Caco-2 (cell line): ENCODE results near the gene FBXO33. TPM values are rescaled to one million over a fixed set of nuclear protein-coding genes. Genes with fewer than 3 reads are reported as not detected.

Experiments used
- BruUV-seq: library from RNA; stranded (reverse); fragments of 400-500 nt; replicated peaks from 2 replicates; lab custom pipeline; 2021; lab: Mats Ljungman, UMichigan
- CTCF ChIA-PET: fragments of 300-600 bp; sonication (Branson Sonifier 250); formaldehyde crosslinking; loops from one replicate; lab custom pipeline; 2022; ENCODE audit warnings: antibody characterized with exemption; lab: Charles Lee
- POLR2A ChIA-PET: fragments of 300-600 bp; sonication (Branson Sonifier 250); formaldehyde crosslinking; loops from one replicate; lab custom pipeline; 2022; ENCODE audit warnings: antibody characterized with exemption; lab: Charles Lee
- DNase-seq, 2 experiments: peaks; one replicate each; pipeline versions ENCODE4 v3.0.0 to v3.0.0-alpha.2; 2020 to 2022
- H3K27me3 ChIP-seq: replicated peaks from 2 replicates; pipeline ENCODE4 v1.6.0; 2011; ENCODE audit warnings: low read length; ENCODE audit not compliant: control insufficient read depth, insufficient read depth
- H3K36me3 ChIP-seq: 2 replicates; pipeline ENCODE4 v1.5.1; 2011; ENCODE audit warnings: low read length; ENCODE audit not compliant: control insufficient read depth, insufficient read depth
- H3K4me1 ChIP-seq: fragments of 250-450 bp; sonication (Bioruptor Pico); 2 replicates; pipeline ENCODE4 v1.5.1; 2020; ENCODE audit warnings: mild to moderate bottlenecking
- H3K4me3 ChIP-seq: 2 replicates; pipeline ENCODE4 v1.5.1; 2011; ENCODE audit warnings: low read depth, mild to moderate bottlenecking, control low read depth, low read length
- H3K9me3 ChIP-seq: fragments of 250-450 bp; sonication (Bioruptor Pico); 2 replicates; pipeline ENCODE4 v1.5.1; 2020; ENCODE audit warnings: mild to moderate bottlenecking, moderate library complexity
- H3K27ac Mint-ChIP-seq: one replicate; pipeline ENCODE4 v1.8.0; 2022; ENCODE audit warnings: mixed read lengths; ENCODE audit not compliant: unreplicated experiment
- H3K27me3 Mint-ChIP-seq: one replicate; pipeline ENCODE4 v1.8.0; 2022; ENCODE audit warnings: mixed read lengths; ENCODE audit not compliant: insufficient read depth, unreplicated experiment
- H3K36me3 Mint-ChIP-seq: one replicate; pipeline ENCODE4 v1.8.0; 2022; ENCODE audit warnings: mild to moderate bottlenecking, mixed read lengths; ENCODE audit not compliant: insufficient read depth, unreplicated experiment
- H3K4me1 Mint-ChIP-seq: one replicate; pipeline ENCODE4 v1.8.0; 2022; ENCODE audit warnings: low read depth, mixed read lengths; ENCODE audit not compliant: unreplicated experiment
- H3K4me3 Mint-ChIP-seq: one replicate; pipeline ENCODE4 v1.8.0; 2022; ENCODE audit warnings: mild to moderate bottlenecking, moderate library complexity, mixed read lengths; ENCODE audit not compliant: unreplicated experiment
- H3K9me3 Mint-ChIP-seq: one replicate; pipeline ENCODE4 v1.8.0; 2022; ENCODE audit warnings: mixed read lengths; ENCODE audit not compliant: unreplicated experiment
- intact Hi-C: fragments of 100-400 bp; cut with micrococcal nuclease; formaldehyde crosslinking; loops from one replicate; pipeline ENCODE4 v1.10.0; 2022; ENCODE audit not compliant: unreplicated experiment
- total RNA-seq: library from RNA; stranded (reverse); gene quantifications from 2 replicates; pipeline ENCODE4 v1.2.3, GENCODE V29; 2022
- TF ChIP-seq, protein P1 (sequence below), 2 experiments: fragments of 200-600 bp in 1 of 2; IDR thresholded peaks; 1 replicate in 1 of 2; 2 replicates in 1 of 2; pipeline versions ENCODE4 v1.5.1 to v1.8.0; 2011 to 2022; ENCODE audit warnings: antibody characterized with exemption in 1 of 2, control low read depth in 1 of 2, inconsistent platforms in 1 of 2, low read depth in 1 of 2, low read length in 1 of 2, mild to moderate bottlenecking in 1 of 2, moderate library complexity in 1 of 2; ENCODE audit not compliant: insufficient read depth in 1 of 2, severe bottlenecking in 1 of 2, unreplicated experiment in 1 of 2

Gene FBXO33
- total RNA-seq, 1 experiment from 2014 or later: 6.0 TPM

DNA sequence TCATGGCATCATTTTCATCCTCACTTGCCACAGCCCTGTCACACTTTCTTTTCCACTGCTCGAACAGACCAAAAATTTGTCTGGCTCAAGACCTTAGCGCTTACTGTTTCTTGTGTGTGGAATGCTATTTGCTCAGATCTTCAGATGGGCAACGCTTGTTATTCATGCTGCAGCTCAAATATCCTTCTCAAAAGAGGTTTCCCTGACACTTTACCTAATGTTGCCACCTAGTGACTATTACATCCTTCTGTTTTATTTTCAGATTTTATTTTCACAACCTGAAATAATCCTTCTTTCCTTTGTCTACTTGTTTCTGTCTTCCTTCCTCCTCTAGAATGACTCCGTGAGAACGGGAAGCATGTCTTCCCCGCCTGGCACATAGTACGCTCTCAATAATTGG lies 5.6 kb downstream of the FBXO33 start:
- TF ChIP-seq, protein P1, sequence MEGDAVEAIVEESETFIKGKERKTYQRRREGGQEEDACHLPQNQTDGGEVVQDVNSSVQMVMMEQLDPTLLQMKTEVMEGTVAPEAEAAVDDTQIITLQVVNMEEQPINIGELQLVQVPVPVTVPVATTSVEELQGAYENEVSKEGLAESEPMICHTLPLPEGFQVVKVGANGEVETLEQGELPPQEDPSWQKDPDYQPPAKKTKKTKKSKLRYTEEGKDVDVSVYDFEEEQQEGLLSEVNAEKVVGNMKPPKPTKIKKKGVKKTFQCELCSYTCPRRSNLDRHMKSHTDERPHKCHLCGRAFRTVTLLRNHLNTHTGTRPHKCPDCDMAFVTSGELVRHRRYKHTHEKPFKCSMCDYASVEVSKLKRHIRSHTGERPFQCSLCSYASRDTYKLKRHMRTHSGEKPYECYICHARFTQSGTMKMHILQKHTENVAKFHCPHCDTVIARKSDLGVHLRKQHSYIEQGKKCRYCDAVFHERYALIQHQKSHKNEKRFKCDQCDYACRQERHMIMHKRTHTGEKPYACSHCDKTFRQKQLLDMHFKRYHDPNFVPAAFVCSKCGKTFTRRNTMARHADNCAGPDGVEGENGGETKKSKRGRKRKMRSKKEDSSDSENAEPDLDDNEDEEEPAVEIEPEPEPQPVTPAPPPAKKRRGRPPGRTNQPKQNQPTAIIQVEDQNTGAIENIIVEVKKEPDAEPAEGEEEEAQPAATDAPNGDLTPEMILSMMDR (IDR thresholded peaks at IDR 0.05; ENCODE audit: insufficient read depth in 1 of 2, low read depth in 1 of 2, low read length in 1 of 2, severe bottlenecking in 1 of 2, unreplicated experiment in 1 of 2): peak in 1 of 2 experiments; percentile 4
- H3K27ac Mint-ChIP-seq: no peak overlapping the region
- H3K27me3 Mint-ChIP-seq: no peaks in the 10 kb centered on the region
- H3K4me3 ChIP-seq: no peak overlapping the region
- no peaks in the 10 kb centered on the region for H3K9me3 ChIP-seq
- no peaks in the 10 kb centered on the region for H3K36me3 Mint-ChIP-seq
- H3K4me1 ChIP-seq: peaks cover 6% of the 10 kb centered on the region; the same call in 1 of the 2 replicates
- no peak overlapping the region for H3K4me3 Mint-ChIP-seq
- POLR2A ChIA-PET: interaction anchor here (0.6 kb wide), 1 partner anchor 58 kb away, joined by 4 read pairs; no protein-coding TSS in a partner anchor
- DNase-seq: peak in 1 of 2 experiments; percentile 6
- BruUV-seq: no TSS peak
- no peaks in the 10 kb centered on the region for H3K9me3 Mint-ChIP-seq
- H3K36me3 ChIP-seq: no peaks in the 10 kb centered on the region; the same call in 1 of the 2 replicates
- peaks cover 23% of the 10 kb centered on the region for H3K4me1 Mint-ChIP-seq
- intact Hi-C loops: loop anchor here (1.0 kb wide), 1 partner anchor 195 kb away; no protein-coding TSS in a partner anchor
- CTCF ChIA-PET: interaction anchor here (1.4 kb wide), 1 partner anchor 195 kb away, joined by 8 read pairs; no protein-coding TSS in a partner anchor
- H3K27me3 ChIP-seq: no peaks in the 10 kb centered on the region

DNA sequence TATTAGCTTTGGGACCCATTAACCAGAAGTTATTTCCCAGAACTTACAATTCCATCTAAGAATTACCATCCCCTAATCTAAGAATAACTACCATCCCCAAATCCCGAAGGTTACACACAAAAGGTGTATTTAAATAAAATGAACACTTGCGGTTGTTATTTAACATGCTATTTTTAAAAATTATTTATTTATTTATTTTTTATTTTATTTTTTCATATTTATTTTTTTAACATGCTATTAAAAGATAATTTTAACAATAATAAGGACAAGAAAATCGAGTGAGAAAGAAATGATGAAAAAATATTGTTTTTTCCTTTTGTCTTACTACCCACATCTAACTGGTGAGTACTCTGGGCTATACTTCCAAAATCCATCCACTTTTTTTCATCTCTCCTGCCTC lies 6.3 kb downstream of the FBXO33 start:
- ChIA-PET POLR2A (interaction anchor here (0.6 kb wide), 1 partner anchor 57 kb away, joined by 4 read pairs; no protein-coding TSS in a partner anchor), CTCF (interaction anchor here (1.4 kb wide), 1 partner anchor 194 kb away, joined by 8 read pairs; no protein-coding TSS in a partner anchor)
- Mint-ChIP-seq H3K4me3 (no peak overlapping the region), H3K27ac (no peak overlapping the region), H3K27me3 (no peaks in the 10 kb centered on the region), H3K4me1 (peaks cover 19% of the 10 kb centered on the region), H3K36me3 (no peaks in the 10 kb centered on the region), H3K9me3 (no peaks in the 10 kb centered on the region)
- Histone ChIP-seq H3K27me3 (no peaks in the 10 kb centered on the region), H3K36me3 (no peaks in the 10 kb centered on the region; the same call in 1 of the 2 replicates), H3K9me3 (no peaks in the 10 kb centered on the region), H3K4me1 (peaks cover 6% of the 10 kb centered on the region; the same call in 1 of the 2 replicates), H3K4me3 (no peak overlapping the region)
- no peak for DNase-seq
- intact Hi-C loops: loop anchor here (1.0 kb wide), 1 partner anchor 195 kb away; no protein-coding TSS in a partner anchor
- TF ChIP-seq, protein P1 (IDR thresholded peaks at IDR 0.05; ENCODE audit: insufficient read depth in 1 of 2, low read depth in 1 of 2, low read length in 1 of 2, severe bottlenecking in 1 of 2, unreplicated experiment in 1 of 2): no peak
- BruUV-seq: no TSS peak

DNA sequence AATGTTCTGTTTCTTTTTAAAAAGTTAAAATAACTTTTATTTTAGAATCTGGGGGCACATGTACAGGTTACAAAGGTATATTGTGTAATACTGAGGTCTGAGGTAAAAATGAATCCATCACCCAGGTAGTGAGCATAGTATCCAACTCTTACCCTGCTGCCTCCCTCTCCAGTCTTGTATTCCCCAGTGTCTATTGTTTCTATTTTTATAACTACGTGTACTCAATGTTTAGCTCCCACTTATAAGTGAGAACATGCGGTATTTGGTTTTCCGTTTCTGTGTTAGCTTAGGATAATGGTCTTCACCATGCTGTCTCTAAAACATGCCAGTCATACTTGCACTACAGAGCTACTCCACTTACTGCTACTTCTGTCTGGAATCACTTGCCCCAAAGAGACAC lies 8.4 kb downstream of the FBXO33 start:
- no peaks in the 10 kb centered on the region for H3K27me3 ChIP-seq
- POLR2A ChIA-PET: no interaction called here
- no peaks in the 10 kb centered on the region; the same call in 1 of the 2 replicates for H3K36me3 ChIP-seq
- no peak for DNase-seq
- CTCF ChIA-PET: no interaction called here
- no peak overlapping the region for H3K4me3 ChIP-seq
- TF ChIP-seq, protein P1 (IDR thresholded peaks at IDR 0.05; ENCODE audit: insufficient read depth in 1 of 2, low read depth in 1 of 2, low read length in 1 of 2, severe bottlenecking in 1 of 2, unreplicated experiment in 1 of 2): no peak
- Mint-ChIP-seq H3K27me3 (no peaks in the 10 kb centered on the region), H3K4me3 (no peak overlapping the region), H3K27ac (no peak overlapping the region), H3K9me3 (no peaks in the 10 kb centered on the region), H3K4me1 (peaks cover 10% of the 10 kb centered on the region), H3K36me3 (no peaks in the 10 kb centered on the region)
- BruUV-seq: no TSS peak
- H3K9me3 ChIP-seq: no peaks in the 10 kb centered on the region
- intact Hi-C loops: no loop called here
- no peaks in the 10 kb centered on the region for H3K4me1 ChIP-seq
